HepG2 (cell line): ENCODE results near the gene IGFBP6. TPM values are rescaled to one million over a fixed set of nuclear protein-coding genes. Genes with fewer than 3 reads are reported as not detected.

Source experiments
- ARID4A ChIP-seq: sonication (generic); formaldehyde crosslinking; IDR thresholded peaks from 2 replicates; pipeline ENCODE4 v1.5.0; 2020; ENCODE audit warnings: mild to moderate bottlenecking, missing genetic modification reagents, borderline replicate concordance
- CERS6 ChIP-seq: sonication (generic); formaldehyde crosslinking; IDR thresholded peaks from 2 replicates; pipeline ENCODE4 v1.5.0; 2020; ENCODE audit warnings: missing genetic modification reagents
- DRAP1 ChIP-seq: IDR thresholded peaks from 2 replicates; pipeline ENCODE4 v1.6.1; 2016; ENCODE audit warnings: missing genetic modification reagents, missing compliant biosample characterization
- FOSL1 ChIP-seq: sonication (generic); formaldehyde crosslinking; IDR thresholded peaks from 2 replicates; pipeline ENCODE4 v1.9.0; 2021; ENCODE audit warnings: missing genetic modification reagents, borderline replicate concordance
- GLI4 ChIP-seq: sonication (generic); formaldehyde crosslinking; IDR thresholded peaks from 2 replicates; pipeline ENCODE4 v1.5.1; 2020; ENCODE audit warnings: missing genetic modification reagents, mild to moderate bottlenecking, moderate library complexity, borderline replicate concordance
- HNF4G ChIP-seq, 2 experiments: sonication (generic) in 1 of 2; formaldehyde crosslinking in 1 of 2; IDR thresholded peaks; 2 replicates each; pipeline versions ENCODE4 v1.4.0 to v1.6.1; 2011 to 2020; ENCODE audit warnings: borderline replicate concordance in 2 of 2, low read depth in 2 of 2, mild to moderate bottlenecking in 2 of 2, low read length in 1 of 2, missing genetic modification reagents in 1 of 2, moderate library complexity in 1 of 2
- IRF2 ChIP-seq: IDR thresholded peaks from 2 replicates; pipeline ENCODE4 v1.6.1; 2018; ENCODE audit warnings: missing genetic modification reagents, missing compliant biosample characterization
- MXD4 ChIP-seq: IDR thresholded peaks from 2 replicates; pipeline ENCODE4 v1.6.1; 2016; ENCODE audit warnings: mild to moderate bottlenecking, missing biosample characterization, missing genetic modification reagents
- NFE2 ChIP-seq: sonication (generic); formaldehyde crosslinking; IDR thresholded peaks from 2 replicates; pipeline ENCODE4 v1.4.0; 2020; ENCODE audit warnings: missing genetic modification reagents
- NFIC ChIP-seq: IDR thresholded peaks from 2 replicates; pipeline ENCODE4 v1.6.1; 2012; ENCODE audit warnings: mild to moderate bottlenecking, low read length, inconsistent platforms
- ZBTB26 ChIP-seq: IDR thresholded peaks from 2 replicates; pipeline ENCODE4 v1.6.1; 2016; ENCODE audit warnings: missing compliant biosample characterization, missing genetic modification reagents, borderline replicate concordance
- ZBTB39 ChIP-seq: sonication (generic); formaldehyde crosslinking; IDR thresholded peaks from 2 replicates; pipeline ENCODE4 v1.5.0; 2020; ENCODE audit warnings: missing genetic modification reagents
- ZFP91 ChIP-seq: sonication (generic); formaldehyde crosslinking; IDR thresholded peaks from 2 replicates; pipeline ENCODE4 v1.9.0; 2022; ENCODE audit warnings: missing genetic modification reagents, mild to moderate bottlenecking, borderline replicate concordance
- ZNF468 ChIP-seq: sonication (generic); formaldehyde crosslinking; IDR thresholded peaks from 2 replicates; pipeline ENCODE4 v1.8.0; 2022; ENCODE audit warnings: mild to moderate bottlenecking, moderate library complexity, missing genetic modification reagents
- ZNF543 ChIP-seq: sonication (generic); formaldehyde crosslinking; IDR thresholded peaks from 2 replicates; pipeline ENCODE4 v1.4.0; 2020; ENCODE audit warnings: mild to moderate bottlenecking, missing genetic modification reagents
- ZNF580 ChIP-seq: IDR thresholded peaks from 2 replicates; pipeline ENCODE4 v1.6.1; 2016; ENCODE audit warnings: low read depth, borderline replicate concordance
- polyA plus RNA-seq, 8 experiments: library from polyadenylated mRNA; depleted of rRNA in 3 of 8; stranded (reverse) in 7 of 8; unstranded in 1 of 8; fragments of >200 nt; fragmentation: Illumina TruSeq in 4 of 8; extraction: Trizol in 4 of 8; gene quantifications; 2 replicates each; pipeline versions ENCODE4 v1.2.1 to v1.2.3, GENCODE V29; 2011 to 2016; ENCODE audit warnings: low read depth in 4 of 8, missing spikeins in 1 of 8, mixed read lengths in 1 of 8; ENCODE audit not compliant: insufficient read depth in 1 of 8
- total RNA-seq, 5 experiments: library from RNA; depleted of rRNA; stranded (reverse); fragments of >200 nt; fragmentation: Illumina TruSeq; extraction: Trizol; gene quantifications; 2 replicates each; pipeline ENCODE4 v1.2.3, GENCODE V29; 2016; ENCODE audit warnings: low read depth in 1 of 5

The IGFBP6 gene
- total and polyA plus RNA-seq, 2 of the 13 experiments (the other 11 are each of a cell fraction or from before 2014, with no cell fraction given) = 3.9 to 25.2 TPM

GRCh38 chr12:53049571-53050318 lies 47.7 kb upstream of the IGFBP6 start, which contains the start of gene TNS2 (continued):
- TF ChIP-seq ARID4A (CRISPR knock-in tag) = peak; percentile 71; the same call in 1 of the 2 replicates
- no peak; the same call in 1 of the 2 replicates for TF ChIP-seq ZNF543 (CRISPR knock-in tag)
- TF ChIP-seq GLI4 (CRISPR knock-in tag) = no peak; the same call in 1 of the 2 replicates
- TF ChIP-seq ZNF468 = no peak
- TF ChIP-seq ZBTB39 (CRISPR knock-in tag) = no peak
- TF ChIP-seq IRF2 (CRISPR knock-in tag) = no peak
- no peak for TF ChIP-seq MXD4
- no peak for TF ChIP-seq ZBTB26
- no peak for TF ChIP-seq NFIC
- TF ChIP-seq HNF4G (IDR thresholded peaks at IDR 0.05; ENCODE audit: borderline replicate concordance, low read depth, low read length) = peak; percentile 6; the same call in 1 of the 2 replicates
- peak; percentile 68; the same call in 1 of the 2 replicates for TF ChIP-seq HNF4G (CRISPR knock-in tag; IDR thresholded peaks at IDR 0.05; ENCODE audit: borderline replicate concordance, low read depth)
- TF ChIP-seq NFE2 (CRISPR knock-in tag) = no peak
- 0 out of 2 replicates have a peak, but pooled peaks have one; percentile 27 for TF ChIP-seq ZNF580 (CRISPR knock-in tag)
- TF ChIP-seq DRAP1 (CRISPR knock-in tag) = peak; percentile 47; the same call in 1 of the 2 replicates
- no peak for TF ChIP-seq FOSL1 (CRISPR knock-in tag)
- TF ChIP-seq ZFP91 (CRISPR knock-in tag) = 0 out of 2 replicates have a peak, but pooled peaks have one; percentile 4
- TF ChIP-seq CERS6 = no peak
